KBM-7 (cell line): ENCODE measurements around the gene ATP6V0D1.
"Not testable (repeated sequence)": the region's sequence is repeated elsewhere in the genome, so short reads cannot be mapped to it uniquely, and the experiment has no call there.

Experiments
- DNase-seq: peaks from one replicate; pipeline ENCODE4 v3.0.0-alpha.2; 2015
- in situ Hi-C: fragments of 300-500 bp; cut with MboI; formaldehyde crosslinking; loops from 2 replicates; pipeline ENCODE4 v1.14.3; 2020; ENCODE audit warnings: low sequenced_read_pairs, low pct_unique_long_range_greater_than_20kb, mixed read lengths

The ATP6V0D1 gene

GRCh38 chr16:67480833-67481560 is at the start of gene ATP6V0D1:
Gene ATP6V0D1 (minus strand): TSS chr16:67481157. CDS start chr16:67481086, 71 bp downstream.
- in situ Hi-C loops = no loop called here

GRCh38 chr16:67530013-67530939 is 49.3 kb upstream of the ATP6V0D1 start:
- no peak for DNase-seq
- in situ Hi-C loops = no loop called here

More at GRCh38 chr16:67480833-67481560, at the start of gene ATP6V0D1:
- DNase-seq = peak; percentile 100

- in situ Hi-C loops = no loop called here
- DNase-seq = no peak
These were observed 48.6 kb upstream of the ATP6V0D1 start for GRCh38 chr16:67529582-67530012.

GRCh38 chr16:67528870-67529581 is 48.1 kb upstream of the ATP6V0D1 start:
- in situ Hi-C loops = no loop called here
- peak; percentile 40 for DNase-seq

GRCh38 chr16:67528222-67528869 is 47.4 kb upstream of the ATP6V0D1 start, which contains the start of gene RIPOR1:
Gene RIPOR1 (plus strand): TSS chr16:67528829. CDS start chr16:67538447, 9,618 bp downstream.
- in situ Hi-C loops = no loop called here
- no peak for DNase-seq

GRCh38 chr16:67526149-67526791 is 45.3 kb upstream of the ATP6V0D1 start:
- in situ Hi-C loops = no loop called here
- no peak for DNase-seq

- in situ Hi-C loops = no loop called here
- no peak for DNase-seq
These were observed 44.4 kb upstream of the ATP6V0D1 start for GRCh38 chr16:67525176-67525860.

- in situ Hi-C loops = no loop called here
- DNase-seq = peak; percentile 97
These were observed 40.3 kb upstream of the ATP6V0D1 start for GRCh38 chr16:67521095-67521804.

GRCh38 chr16:67519242-67519641 is 38.3 kb upstream of the ATP6V0D1 start:
- in situ Hi-C loops = no loop called here

GRCh38 chr16:67518676-67519075 is 37.7 kb upstream of the ATP6V0D1 start:
- no peak for DNase-seq
- in situ Hi-C loops = no loop called here

More at GRCh38 chr16:67519242-67519641, 38.3 kb upstream of the ATP6V0D1 start:
- DNase-seq = no peak

GRCh38 chr16:67517661-67518423 is 36.9 kb upstream of the ATP6V0D1 start:
- in situ Hi-C loops = no loop called here
- DNase-seq = no peak

GRCh38 chr16:67517155-67517445 is 36.1 kb upstream of the ATP6V0D1 start:
- no peak for DNase-seq
- in situ Hi-C loops = no loop called here

- no peak for DNase-seq
- in situ Hi-C loops = no loop called here
These were observed 35.6 kb upstream of the ATP6V0D1 start for GRCh38 chr16:67516296-67517154.

GRCh38 chr16:67514382-67514828 is 33.4 kb upstream of the ATP6V0D1 start:
- in situ Hi-C loops = no loop called here

GRCh38 chr16:67513892-67514291 is 32.9 kb upstream of the ATP6V0D1 start:
- DNase-seq = not testable (repeated sequence)

More at GRCh38 chr16:67514382-67514828, 33.4 kb upstream of the ATP6V0D1 start:
- peak; percentile 90 for DNase-seq

GRCh38 chr16:67509016-67509415 is 28.1 kb upstream of the ATP6V0D1 start:
- no peak for DNase-seq

More at GRCh38 chr16:67513892-67514291, 32.9 kb upstream of the ATP6V0D1 start:
- in situ Hi-C loops = not testable (repeated sequence)

More at GRCh38 chr16:67509016-67509415, 28.1 kb upstream of the ATP6V0D1 start:
- in situ Hi-C loops = no loop called here
